Right atrium auricular region (tissue), 2 donors: ENCODE results near the gene CLEC18B. TPM values are rescaled to one million over a fixed set of nuclear protein-coding genes. Genes with fewer than 3 reads are reported as not detected.

Source experiments
- DNase-seq: peaks from one replicate; pipeline ENCODE4 v3.0.0-alpha.2; 2019; ENCODE audit warnings: low spot score
- H3K27ac ChIP-seq, 2 donors: fragments of 200-600 bp; sonication (generic); 1 replicate in 1 of 2; 2 replicates in 1 of 2; pipeline ENCODE4 v1.5.1; 2016 to 2019
- H3K27me3 ChIP-seq, 2 donors: fragments of 200-600 bp; sonication (generic); one replicate each; pipeline versions ENCODE4 v1.5.1 to v1.6.0; 2017 to 2019
- H3K36me3 ChIP-seq: fragments of 200-600 bp; sonication (generic); one replicate; pipeline ENCODE4 v1.5.1; 2016
- H3K4me1 ChIP-seq, 2 donors: fragments of 200-600 bp; sonication (generic); one replicate each; pipeline versions ENCODE4 v1.5.1 to v1.6.0; 2017 to 2019
- H3K4me3 ChIP-seq, 2 donors: fragments of 200-600 bp; sonication (generic); 1 replicate in 1 of 2; 2 replicates in 1 of 2; pipeline ENCODE4 v1.5.1; 2017 to 2019; ENCODE audit warnings: mild to moderate bottlenecking in 1 of 2, moderate library complexity in 1 of 2
- H3K9me3 ChIP-seq, 2 donors: fragments of 200-600 bp; sonication (generic); one replicate each; pipeline ENCODE4 v1.5.1; 2019
- CTCF ChIP-seq, 2 donors: fragments of 200-600 bp; sonication (generic); IDR thresholded peaks; one replicate each; pipeline ENCODE4 v1.5.1; 2019; ENCODE audit warnings: antibody characterized with exemption in 2 of 2
- total RNA-seq, 2 donors: library from RNA; depleted of rRNA; stranded (reverse); fragments of >200 nt; gene quantifications; one replicate each; pipeline ENCODE4 v1.1.0, GENCODE V29; 2016

The CLEC18B gene
- total RNA-seq, 2 donors from 2014 or later: not detected

- Histone ChIP-seq H3K27ac (no peak overlapping the region), H3K9me3 (no peaks in the 10 kb centered on the region), H3K4me3 (no peak overlapping the region), H3K36me3 (peaks cover 84% of the 10 kb centered on the region), H3K4me1 (no peaks in the 10 kb centered on the region), H3K27me3 (no peaks in the 10 kb centered on the region)
- DNase-seq: no peak
- TF ChIP-seq CTCF (IDR thresholded peaks at IDR 0.05): no peak
Measured at GRCh38 chr16:74455619-74456289, 34.5 kb upstream of the CLEC18B start.

GRCh38 chr16:74455213-74455612, 33.9 kb upstream of the CLEC18B start:
- Histone ChIP-seq H3K36me3 (peaks cover 81% of the 10 kb centered on the region), H3K4me3 (no peak overlapping the region), H3K9me3 (no peaks in the 10 kb centered on the region), H3K27me3 (no peaks in the 10 kb centered on the region), H3K27ac (no peak overlapping the region), H3K4me1 (peaks cover 0 to 4% of the 10 kb centered on the region in 2 donors)
- no peak for DNase-seq
- no peak for TF ChIP-seq CTCF (IDR thresholded peaks at IDR 0.05)

GRCh38 chr16:74451951-74452758, 30.9 kb upstream of the CLEC18B start:
- peaks cover 52% of the 10 kb centered on the region for H3K36me3 ChIP-seq
- DNase-seq: no peak
- no peak for TF ChIP-seq CTCF (IDR thresholded peaks at IDR 0.05)
- no peak overlapping the region for H3K4me3 ChIP-seq
- H3K4me1 ChIP-seq: peaks cover 0 to 30% of the 10 kb centered on the region in 2 donors
- no peaks in the 10 kb centered on the region for H3K27me3 ChIP-seq
- H3K9me3 ChIP-seq: no peaks in the 10 kb centered on the region
- no peak overlapping the region for H3K27ac ChIP-seq

GRCh38 chr16:74450967-74451760, 29.9 kb upstream of the CLEC18B start:
- Histone ChIP-seq H3K27me3 (no peaks in the 10 kb centered on the region), H3K36me3 (peaks cover 42% of the 10 kb centered on the region), H3K4me3 (no peak overlapping the region), H3K27ac (peak overlapping the region in 1 of 2 donors; percentile 76), H3K4me1 (peaks cover 0 to 36% of the 10 kb centered on the region in 2 donors), H3K9me3 (no peaks in the 10 kb centered on the region)
- no peak for DNase-seq
- no peak for TF ChIP-seq CTCF (IDR thresholded peaks at IDR 0.05)

GRCh38 chr16:74450236-74450635, 29.0 kb upstream of the CLEC18B start:
- H3K36me3 ChIP-seq: peaks cover 33% of the 10 kb centered on the region
- no peak for DNase-seq
- peak overlapping the region; percentile 76 to 81 for H3K27ac ChIP-seq
- TF ChIP-seq CTCF (IDR thresholded peaks at IDR 0.05): no peak
- H3K4me3 ChIP-seq: no peak overlapping the region
- H3K27me3 ChIP-seq: no peaks in the 10 kb centered on the region
- no peaks in the 10 kb centered on the region for H3K9me3 ChIP-seq
- H3K4me1 ChIP-seq: peaks cover 0 to 36% of the 10 kb centered on the region in 2 donors
